ENCODE results near the gene KAZN. TPM values are rescaled to one million over a fixed set of nuclear protein-coding genes. Genes with fewer than 3 reads are reported as not detected.

KAZN gene
- polyA plus RNA-seq, 3 donors, result 2.6 to 13.7 (median 10.8) TPM

- 82 to 93% (median 88%) methylated on average over 25 of the region's 25 CpGs for WGBS, 3 donors
- no peak overlapping the region for H3K27ac ChIP-seq (ENCODE audit: low read depth, low read length)
Measured at GRCh38 chr1:15060104-15060503, 461.6 kb downstream of the KAZN start.

- 90 to 96% (median 92%) methylated on average over 6 of the region's 6 CpGs for WGBS, 3 donors
- no peak overlapping the region for H3K27ac ChIP-seq (ENCODE audit: low read depth, low read length)
Measured at GRCh38 chr1:15062479-15063099, 464.1 kb downstream of the KAZN start.

DNA sequence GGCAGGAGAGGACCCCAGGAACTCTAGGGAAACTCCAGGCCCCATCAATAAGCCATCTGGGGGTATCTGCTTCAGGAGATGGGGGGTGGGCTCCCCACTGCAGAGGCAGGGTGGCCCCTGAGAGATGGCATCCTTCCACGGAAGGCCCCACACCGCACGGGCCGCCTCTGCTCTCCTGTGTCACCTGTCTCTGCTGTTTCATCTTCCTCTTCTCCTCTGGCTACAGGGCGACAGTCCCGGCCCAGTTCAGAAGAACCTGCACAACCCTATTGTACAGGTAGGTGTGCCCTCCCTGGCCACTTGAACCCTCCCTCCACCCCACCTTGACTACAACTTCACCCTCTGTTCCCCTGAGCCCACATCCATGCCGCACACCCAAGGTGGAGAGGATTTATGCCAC lies 464.9 kb downstream of the KAZN start:
- WGBS, 3 donors, result 92 to 100% (median 94%) methylated on average over 7 of the region's 7 CpGs
- H3K27ac ChIP-seq (ENCODE audit: low read depth, low read length), result no peak overlapping the region

DNA sequence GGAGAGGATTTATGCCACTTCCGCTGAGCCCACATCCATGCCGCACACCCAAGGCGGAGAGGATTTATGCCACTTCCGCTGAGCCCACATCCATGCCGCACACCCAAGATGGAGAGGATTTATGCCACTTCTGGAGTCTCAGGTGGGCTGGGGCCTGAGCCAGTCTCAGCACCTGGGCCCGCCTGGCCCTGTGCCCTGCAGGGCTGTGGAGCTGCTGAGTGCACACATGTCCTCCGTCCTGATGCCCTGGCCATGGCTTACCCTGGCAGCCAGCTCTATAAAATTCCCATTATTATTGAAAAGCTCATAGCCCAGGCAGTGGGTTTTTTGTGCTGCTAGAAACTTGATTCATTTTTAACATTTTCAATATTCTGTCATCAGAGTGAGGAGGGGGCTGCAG lies 465.3 kb downstream of the KAZN start:
- H3K27ac ChIP-seq (ENCODE audit: low read depth, low read length), result no peak overlapping the region
- WGBS, 3 donors, result 97 to 99% (median 98%) methylated on average over 7 of the region's 7 CpGs

GRCh38 chr1:15064217-15064929 lies 465.9 kb downstream of the KAZN start:
- 88 to 94% (median 92%) methylated on average over 15 of the region's 15 CpGs for WGBS, 3 donors

DNA sequence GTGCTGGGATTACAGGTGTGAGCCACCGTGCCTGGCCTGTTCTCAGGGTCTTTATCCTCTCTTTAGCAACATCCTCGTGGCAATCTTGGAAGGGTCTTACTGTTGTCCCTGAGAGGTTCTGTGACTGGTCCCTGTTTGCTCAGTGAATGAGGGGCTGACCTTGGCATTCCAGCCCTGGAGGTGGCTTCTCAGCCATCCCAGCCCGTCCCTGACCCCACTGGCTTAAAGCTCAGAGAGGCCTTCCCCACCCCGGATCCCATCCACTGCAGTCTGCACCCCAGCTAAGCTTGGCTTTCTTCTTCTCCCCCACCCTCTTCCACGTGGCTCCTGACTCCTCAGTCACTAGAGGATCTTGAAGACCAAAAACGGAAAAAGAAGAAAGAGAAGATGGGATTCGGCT lies 466.8 kb downstream of the KAZN start:
- H3K27ac ChIP-seq (ENCODE audit: low read depth, low read length), result no peak overlapping the region
- WGBS, 3 donors, result 86 to 88% (median 88%) methylated on average over 7 of the region's 7 CpGs

More at GRCh38 chr1:15064217-15064929, 465.9 kb downstream of the KAZN start:
- H3K27ac ChIP-seq (ENCODE audit: low read depth, low read length), result no peak overlapping the region

GRCh38 chr1:15065736-15066135 lies 467.3 kb downstream of the KAZN start:
- WGBS, 3 donors, result 92 to 97% (median 94%) methylated on average over 30 of the region's 30 CpGs

DNA sequence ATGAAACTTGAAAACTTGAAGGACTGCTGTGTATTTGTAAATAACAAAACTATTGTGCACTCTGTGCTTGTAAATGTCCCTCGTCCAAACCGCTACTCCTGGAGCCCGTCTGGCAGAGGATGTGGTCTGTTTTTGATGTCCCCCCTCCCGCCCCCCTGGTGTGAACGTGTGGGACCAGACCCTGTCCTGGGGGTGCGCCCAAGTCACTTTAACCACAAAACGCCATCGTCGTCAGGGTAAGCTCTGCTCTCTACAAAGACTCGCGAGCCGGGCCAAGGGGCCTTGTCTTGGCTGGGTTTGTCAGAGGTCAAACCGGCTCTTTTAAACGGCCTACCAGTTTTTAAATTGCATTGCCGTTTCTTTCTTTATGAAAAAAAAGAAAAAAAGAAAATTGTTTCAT lies 467.7 kb downstream of the KAZN start:
- 64 to 89% (median 70%) methylated on average over 15 of the region's 15 CpGs for WGBS, 3 donors
- H3K27ac ChIP-seq (ENCODE audit: low read depth, low read length), result no peak overlapping the region

More at GRCh38 chr1:15065736-15066135, 467.3 kb downstream of the KAZN start:
- no peak overlapping the region for H3K27ac ChIP-seq (ENCODE audit: low read depth, low read length)

GRCh38 chr1:15067148-15067547 lies 468.7 kb downstream of the KAZN start:
- 87 to 91% (median 91%) methylated on average over 4 of the region's 4 CpGs for WGBS, 3 donors
- H3K27ac ChIP-seq (ENCODE audit: low read depth, low read length), result no peak overlapping the region

DNA sequence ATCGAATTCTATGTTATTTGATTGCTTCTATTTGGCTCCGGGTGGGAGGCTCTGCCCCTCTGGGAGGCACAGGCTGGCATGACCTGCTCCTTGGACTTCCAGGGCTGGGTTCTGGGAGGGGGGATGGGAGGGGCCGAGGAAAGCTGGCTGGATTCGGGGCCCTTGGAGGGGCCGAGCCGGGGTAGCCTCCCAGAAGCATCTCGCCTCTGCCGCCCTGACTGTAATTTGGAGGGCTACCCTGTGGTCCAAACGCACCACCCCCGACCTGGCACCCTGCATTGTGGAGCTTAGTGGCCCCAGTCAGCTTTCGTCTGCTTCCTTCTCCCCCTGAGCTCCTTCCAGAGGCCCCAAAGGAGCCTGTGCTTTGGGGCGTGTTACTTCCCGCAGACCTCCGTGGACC lies 469.7 kb downstream of the KAZN start:
- WGBS, 3 donors, result 90 to 93% (median 92%) methylated on average over 14 of the region's 14 CpGs
- H3K27ac ChIP-seq (ENCODE audit: low read depth, low read length), result no peak overlapping the region

DNA sequence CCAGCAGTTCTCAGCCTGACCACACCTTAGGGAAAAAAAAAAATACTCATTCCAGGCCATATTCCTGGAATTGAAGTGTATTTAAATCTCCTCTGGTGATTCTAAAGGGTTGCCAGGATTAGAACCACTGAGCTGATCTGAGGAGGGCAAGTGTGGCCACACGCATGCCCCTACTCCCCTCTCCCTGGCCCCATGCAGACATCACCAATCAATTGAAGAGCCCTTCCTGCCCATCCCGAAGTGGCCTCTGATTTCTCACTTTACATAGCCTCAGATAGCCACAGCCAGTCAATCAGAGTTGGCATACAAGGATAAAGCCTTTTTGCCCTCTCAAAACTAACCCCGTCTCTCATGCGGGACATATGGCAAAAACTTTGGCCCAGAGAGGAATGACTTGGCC lies 470.5 kb downstream of the KAZN start:
- 85 to 90% (median 86%) methylated on average over 4 of the region's 4 CpGs for WGBS, 3 donors
- no peak overlapping the region for H3K27ac ChIP-seq (ENCODE audit: low read depth, low read length)

- 88 to 92% (median 90%) methylated on average over 14 of the region's 14 CpGs for WGBS, 3 donors
- H3K27ac ChIP-seq (ENCODE audit: low read depth, low read length), result no peak overlapping the region
Measured at GRCh38 chr1:15070145-15070748, 471.8 kb downstream of the KAZN start.

GRCh38 chr1:15071936-15072335 lies 473.5 kb downstream of the KAZN start:
- 93 to 96% (median 94%) methylated on average over 6 of the region's 6 CpGs for WGBS, 3 donors
- H3K27ac ChIP-seq (ENCODE audit: low read depth, low read length), result no peak overlapping the region

DNA sequence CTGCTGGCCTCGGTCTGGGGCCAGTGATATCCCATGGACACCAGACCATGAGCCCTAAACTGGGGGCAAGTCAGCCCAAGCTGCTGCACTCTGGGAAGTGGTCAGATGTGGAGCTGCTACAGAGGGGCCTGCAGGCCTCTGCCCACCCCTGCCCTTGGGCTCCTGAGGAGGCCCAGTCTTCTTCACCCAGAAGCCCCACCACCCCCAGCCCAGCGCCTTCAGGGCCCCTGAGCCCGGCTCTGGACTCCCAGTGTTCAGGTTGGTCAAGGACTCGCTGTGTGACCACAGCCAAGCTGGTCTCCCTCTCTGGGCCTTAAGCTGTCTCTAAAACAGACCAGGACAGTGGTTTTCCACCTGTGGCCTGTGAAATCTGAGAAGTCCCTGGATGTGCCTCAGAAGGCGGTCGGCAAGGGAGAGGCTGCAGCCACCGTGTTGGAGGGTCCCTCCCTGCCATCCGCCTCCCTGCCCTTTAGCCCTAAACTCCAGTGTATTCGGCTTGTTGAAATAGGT lies 475.4 kb downstream of the KAZN start:
- 92 to 94% (median 94%) methylated on average over 9 of the region's 9 CpGs for WGBS, 3 donors
- H3K27ac ChIP-seq (ENCODE audit: low read depth, low read length), result no peak overlapping the region

- WGBS, 3 donors, result 93 to 94% (median 93%) methylated on average over 6 of the region's 6 CpGs
- H3K27ac ChIP-seq (ENCODE audit: low read depth, low read length), result no peak overlapping the region
Measured at GRCh38 chr1:15075175-15075574, 476.7 kb downstream of the KAZN start.

DNA sequence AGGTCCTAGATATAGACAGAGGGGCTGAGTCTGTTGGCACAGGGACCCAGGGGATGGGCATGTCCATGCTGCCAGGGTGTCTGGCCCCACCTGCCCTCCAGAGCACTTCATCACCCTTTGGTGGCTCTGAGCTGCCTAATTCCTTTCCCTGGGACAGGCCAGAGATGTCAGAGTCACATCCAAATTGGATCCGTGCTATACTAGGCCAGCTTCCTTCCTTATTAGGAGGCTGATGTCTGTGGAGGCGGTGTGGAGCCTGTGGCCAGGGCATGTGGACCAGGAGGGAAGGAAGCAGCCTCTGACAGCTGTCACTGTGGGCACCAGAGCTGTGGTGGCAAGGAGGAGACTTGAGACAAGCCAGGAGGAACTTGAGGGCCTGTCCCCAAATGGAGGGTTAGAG lies 477.3 kb downstream of the KAZN start:
- no peak overlapping the region for H3K27ac ChIP-seq (ENCODE audit: low read depth, low read length)
- WGBS, 3 donors, result 33 to 73% (median 43%) methylated on average over 2 of the region's 2 CpGs

GRCh38 chr1:15076807-15077206 lies 478.3 kb downstream of the KAZN start:
- H3K27ac ChIP-seq (ENCODE audit: low read depth, low read length), result no peak overlapping the region
- 91 to 95% (median 93%) methylated on average over 9 of the region's 9 CpGs for WGBS, 3 donors

- H3K27ac ChIP-seq (ENCODE audit: low read depth, low read length), result no peak overlapping the region
- WGBS, 3 donors, result 91 to 95% (median 93%) methylated on average over 10 of the region's 10 CpGs
Measured at GRCh38 chr1:15077384-15077783, 478.9 kb downstream of the KAZN start.

GRCh38 chr1:15080328-15081007 lies 482.0 kb downstream of the KAZN start:
- no peak overlapping the region for H3K27ac ChIP-seq (ENCODE audit: low read depth, low read length)
- WGBS, 3 donors, result 61 to 88% (median 81%) methylated on average over 10 of the region's 10 CpGs
